GM10266 (cell line): ENCODE data around the gene SCUBE3.

Experiments used
- DNase-seq: peaks from one replicate; pipeline ENCODE4 v3.0.0; 2012; ENCODE audit errors: extremely low spot score
- CTCF ChIP-seq: IDR thresholded peaks from 2 replicates; pipeline ENCODE4 v1.5.1; 2012; ENCODE audit warnings: mild to moderate bottlenecking, low read depth; ENCODE audit not compliant: control insufficient read depth, insufficient read depth; ENCODE audit errors: missing control alignments

SCUBE3 gene

GRCh38 chr6:35265523-35265922 is 51.8 kb downstream of the SCUBE3 start:
- DNase-seq, result no peak
- no peak for TF ChIP-seq CTCF

GRCh38 chr6:35267446-35267845 is 53.7 kb downstream of the SCUBE3 start:
- TF ChIP-seq CTCF, result no peak
- no peak for DNase-seq

GRCh38 chr6:35267897-35268296 is 54.1 kb downstream of the SCUBE3 start:
- DNase-seq, result no peak
- TF ChIP-seq CTCF, result no peak

- DNase-seq, result no peak
- no peak for TF ChIP-seq CTCF
Measured at GRCh38 chr6:35272005-35272404, 58.2 kb downstream of the SCUBE3 start.

GRCh38 chr6:35273822-35274559 is 60.2 kb downstream of the SCUBE3 start:
- DNase-seq, result no peak
- TF ChIP-seq CTCF, result no peak

- no peak for TF ChIP-seq CTCF
- DNase-seq, result no peak
Measured at GRCh38 chr6:35275744-35276260, 62.0 kb downstream of the SCUBE3 start.

GRCh38 chr6:35278708-35279107 is 65.0 kb downstream of the SCUBE3 start:
- no peak for DNase-seq
- TF ChIP-seq CTCF, result no peak
